ENCODE data around the gene SND1. TPM values are rescaled to one million over a fixed set of nuclear protein-coding genes. Genes with fewer than 3 reads are reported as not detected.

SND1 gene
- total RNA-seq, 2 donors from 2014 or later = 146 to 155 TPM

DNA sequence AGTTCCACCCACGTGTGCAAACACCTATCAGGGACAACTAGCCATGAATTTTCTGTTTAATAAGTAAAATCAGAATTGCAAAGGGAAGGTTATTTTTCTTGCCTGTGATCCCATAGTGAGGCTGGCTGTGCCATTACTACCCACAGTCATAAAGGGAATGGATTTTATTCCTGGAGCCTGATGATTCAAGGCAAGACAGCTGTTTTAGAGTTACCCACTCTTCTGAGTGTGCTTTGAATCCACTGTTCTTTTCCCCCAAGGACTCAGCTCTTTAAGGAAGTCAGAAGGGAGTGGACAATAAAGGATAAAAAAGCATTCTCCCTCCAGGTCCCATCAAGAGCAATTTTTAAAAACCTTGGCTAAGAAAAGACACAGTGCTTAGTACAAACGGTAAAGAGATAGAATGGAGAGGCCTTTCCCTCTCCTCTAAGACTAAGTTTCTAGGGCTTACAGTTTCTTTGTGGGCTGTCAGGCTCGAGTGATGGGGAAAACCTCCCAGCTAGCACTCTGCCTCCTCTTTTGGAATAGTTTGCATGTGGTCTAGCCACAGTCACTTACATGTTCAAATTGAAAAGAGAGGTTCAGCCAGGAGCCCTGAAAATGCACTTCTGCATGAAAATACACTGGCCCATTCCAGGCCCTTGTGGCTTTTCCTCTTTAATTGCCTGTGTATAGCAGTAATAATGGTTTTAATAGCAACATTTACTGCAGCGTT is 384.4 kb downstream of the SND1 start:
- Histone ChIP-seq H3K4me1 (peaks cover 24% of the 10 kb centered on the region), H3K36me3 (replicated peaks in 1 of 2; ENCODE audit: insufficient read depth in 1 of 2, low read depth in 2 of 2) (no peaks in the 10 kb centered on the region), H3K4me3 (no peak overlapping the region), H3K27me3 (no peaks in the 10 kb centered on the region), H3K9me3 (no peaks in the 10 kb centered on the region), H3K27ac (no peak overlapping the region)
- intact Hi-C loops (cut with DNase I) = no loop called here
- WGBS, 2 donors = 70 to 76% methylated on average over 4 of the region's 4 CpGs
- no peak for DNase-seq
- TF ChIP-seq, protein P1, sequence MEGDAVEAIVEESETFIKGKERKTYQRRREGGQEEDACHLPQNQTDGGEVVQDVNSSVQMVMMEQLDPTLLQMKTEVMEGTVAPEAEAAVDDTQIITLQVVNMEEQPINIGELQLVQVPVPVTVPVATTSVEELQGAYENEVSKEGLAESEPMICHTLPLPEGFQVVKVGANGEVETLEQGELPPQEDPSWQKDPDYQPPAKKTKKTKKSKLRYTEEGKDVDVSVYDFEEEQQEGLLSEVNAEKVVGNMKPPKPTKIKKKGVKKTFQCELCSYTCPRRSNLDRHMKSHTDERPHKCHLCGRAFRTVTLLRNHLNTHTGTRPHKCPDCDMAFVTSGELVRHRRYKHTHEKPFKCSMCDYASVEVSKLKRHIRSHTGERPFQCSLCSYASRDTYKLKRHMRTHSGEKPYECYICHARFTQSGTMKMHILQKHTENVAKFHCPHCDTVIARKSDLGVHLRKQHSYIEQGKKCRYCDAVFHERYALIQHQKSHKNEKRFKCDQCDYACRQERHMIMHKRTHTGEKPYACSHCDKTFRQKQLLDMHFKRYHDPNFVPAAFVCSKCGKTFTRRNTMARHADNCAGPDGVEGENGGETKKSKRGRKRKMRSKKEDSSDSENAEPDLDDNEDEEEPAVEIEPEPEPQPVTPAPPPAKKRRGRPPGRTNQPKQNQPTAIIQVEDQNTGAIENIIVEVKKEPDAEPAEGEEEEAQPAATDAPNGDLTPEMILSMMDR (IDR thresholded peaks at IDR 0.05) = no peak
- no peak for TF ChIP-seq POLR2A (IDR thresholded peaks at IDR 0.05)
- ATAC-seq = no peak

GRCh38 chr7:128037081-128037480 is 385.1 kb downstream of the SND1 start:
- no peaks in the 10 kb centered on the region for H3K9me3 ChIP-seq
- no peaks in the 10 kb centered on the region for H3K27me3 ChIP-seq
- WGBS, 2 donors = 89 to 92% methylated on average over 2 of the region's 2 CpGs
- ATAC-seq (no peak), DNase-seq (no peak)
- peaks cover 24% of the 10 kb centered on the region for H3K4me1 ChIP-seq
- TF ChIP-seq POLR2A (IDR thresholded peaks at IDR 0.05) = no peak
- H3K27ac ChIP-seq = no peak overlapping the region
- no peak overlapping the region for H3K4me3 ChIP-seq
- no peaks in the 10 kb centered on the region for H3K36me3 ChIP-seq (replicated peaks in 1 of 2; ENCODE audit: insufficient read depth in 1 of 2, low read depth in 2 of 2)
- intact Hi-C loops (cut with DNase I) = no loop called here

GRCh38 chr7:128037880-128038619 is 386.1 kb downstream of the SND1 start:
- Histone ChIP-seq H3K27ac (no peak overlapping the region), H3K27me3 (no peaks in the 10 kb centered on the region), H3K4me1 (peaks cover 17% of the 10 kb centered on the region), H3K36me3 (replicated peaks in 1 of 2; ENCODE audit: insufficient read depth in 1 of 2, low read depth in 2 of 2) (no peaks in the 10 kb centered on the region), H3K4me3 (no peak overlapping the region), H3K9me3 (no peaks in the 10 kb centered on the region)
- ATAC-seq (no peak), DNase-seq (no peak)
- intact Hi-C loops (cut with DNase I) = no loop called here
- TF ChIP-seq POLR2A (IDR thresholded peaks at IDR 0.05) = no peak
- TF ChIP-seq, protein P1 (IDR thresholded peaks at IDR 0.05) = no peak
- WGBS, 2 donors = 94 to 95% methylated on average over 8 of the region's 8 CpGs

DNA sequence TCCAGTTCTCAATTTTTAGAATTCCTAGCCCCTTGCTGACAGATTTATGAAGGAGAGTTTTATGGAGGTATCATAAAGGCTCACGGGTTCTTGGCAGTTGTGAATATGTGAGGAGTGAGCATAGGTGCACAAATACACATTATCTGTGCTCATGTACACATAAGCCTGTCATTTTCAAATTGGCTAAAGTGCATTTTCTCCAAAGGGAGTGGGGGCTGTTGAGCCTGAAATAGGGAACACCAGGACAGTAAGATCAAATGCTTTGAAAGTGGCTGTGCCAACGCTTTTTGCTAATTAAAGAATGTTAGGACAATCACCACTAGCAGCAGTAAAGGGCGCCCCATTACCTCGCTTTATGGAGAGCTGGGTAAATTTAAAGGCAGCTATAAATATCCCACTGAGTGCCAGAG is 387.6 kb downstream of the SND1 start:
- peaks cover 8% of the 10 kb centered on the region for H3K4me1 ChIP-seq
- WGBS, 2 donors = 83 to 90% methylated on average over 4 of the region's 4 CpGs
- TF ChIP-seq POLR2A (IDR thresholded peaks at IDR 0.05) = no peak
- TF ChIP-seq, protein P1 (IDR thresholded peaks at IDR 0.05) = no peak
- H3K9me3 ChIP-seq = no peaks in the 10 kb centered on the region
- peaks cover 0 to 2% of the 10 kb centered on the region in 2 donors for H3K36me3 ChIP-seq (replicated peaks in 1 of 2; ENCODE audit: insufficient read depth in 1 of 2, low read depth in 2 of 2)
- H3K27ac ChIP-seq = no peak overlapping the region
- intact Hi-C loops (cut with DNase I) = no loop called here
- no peak for DNase-seq
- no peaks in the 10 kb centered on the region for H3K27me3 ChIP-seq
- no peak overlapping the region for H3K4me3 ChIP-seq
- no peak for ATAC-seq

GRCh38 chr7:128040205-128040604 is 388.2 kb downstream of the SND1 start:
- no peak overlapping the region for H3K4me3 ChIP-seq
- H3K27ac ChIP-seq = no peak overlapping the region
- H3K4me1 ChIP-seq = peaks cover 4% of the 10 kb centered on the region
- ATAC-seq (no peak), DNase-seq (no peak)
- TF ChIP-seq, protein P1 (IDR thresholded peaks at IDR 0.05) = no peak
- no peak for TF ChIP-seq POLR2A (IDR thresholded peaks at IDR 0.05)
- no peaks in the 10 kb centered on the region for H3K27me3 ChIP-seq
- H3K36me3 ChIP-seq (replicated peaks in 1 of 2; ENCODE audit: insufficient read depth in 1 of 2, low read depth in 2 of 2) = peaks cover 0 to 2% of the 10 kb centered on the region in 2 donors
- intact Hi-C loops (cut with DNase I) = no loop called here
- H3K9me3 ChIP-seq = no peaks in the 10 kb centered on the region
- 72% methylated on average over 3 of the region's 3 CpGs for WGBS, 2 donors

Data from body of pancreas (tissue), 4 donors.